GM21447 (cell line): ENCODE measurements around the gene NR2E1.

Experiments used
- ATAC-seq: cut with Tn5 transposase; IDR thresholded peaks from one replicate; pipeline ENCODE4 v1.9.1; 2021; ENCODE audit not compliant: unreplicated experiment

The NR2E1 gene

DNA sequence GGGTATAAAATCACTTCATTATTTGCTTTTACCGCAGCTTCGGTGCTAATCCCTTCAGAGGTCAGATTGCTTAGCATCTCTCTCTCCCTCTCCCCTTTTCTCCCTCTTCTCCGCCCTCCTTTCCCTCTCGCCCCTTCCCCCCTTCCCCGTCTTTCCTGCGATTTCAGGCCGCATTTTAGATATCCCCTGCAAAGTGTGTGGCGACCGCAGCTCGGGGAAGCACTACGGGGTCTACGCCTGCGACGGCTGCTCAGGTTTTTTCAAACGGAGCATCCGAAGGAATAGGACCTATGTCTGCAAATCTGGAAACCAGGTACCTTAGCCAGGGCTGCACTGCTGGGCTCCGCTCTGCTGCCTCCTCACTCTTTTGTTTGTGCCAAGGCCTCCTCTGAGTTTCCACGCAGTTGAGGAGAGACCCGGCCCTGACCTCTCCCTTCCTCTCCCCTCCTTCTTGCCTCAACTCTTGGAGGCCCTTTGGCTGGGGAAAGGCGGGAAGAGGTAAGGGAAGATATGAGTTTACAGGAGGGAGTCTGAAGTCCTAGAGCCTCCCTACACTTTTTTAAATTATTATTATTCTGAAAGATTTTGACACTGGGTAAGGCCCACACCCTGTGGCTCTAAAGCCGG is 5.6 kb downstream of the NR2E1 start:
- ATAC-seq: no peak

DNA sequence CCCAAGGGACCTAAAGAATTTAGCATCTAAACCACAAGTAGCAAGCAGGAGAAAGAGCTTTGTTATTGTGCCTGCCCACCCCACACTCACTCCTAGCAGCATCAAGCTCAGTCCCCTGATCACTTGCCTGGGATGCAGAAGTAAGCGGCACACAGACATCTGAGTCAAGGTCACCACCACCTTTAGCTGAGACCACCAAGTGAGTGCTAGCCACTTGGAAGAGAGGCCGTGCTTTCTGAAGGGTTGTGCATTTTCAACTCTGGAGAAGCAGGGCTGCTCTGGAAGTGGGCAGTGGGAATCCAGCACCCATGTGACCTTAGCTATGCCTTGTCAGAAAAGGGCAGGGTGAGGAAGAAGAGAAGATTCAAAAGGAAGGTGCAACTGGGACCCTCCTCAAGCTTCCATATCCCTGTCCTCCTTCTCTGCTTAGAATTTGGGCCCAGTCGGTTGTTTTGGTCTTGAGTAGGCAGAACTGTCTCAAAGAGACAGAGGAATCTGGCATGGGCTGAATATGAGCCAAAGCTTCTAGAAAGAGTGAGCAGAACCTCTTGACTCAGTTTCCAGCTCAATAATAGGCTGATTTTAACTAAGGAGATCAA is 6.2 kb downstream of the NR2E1 start:
- ATAC-seq: no peak

DNA sequence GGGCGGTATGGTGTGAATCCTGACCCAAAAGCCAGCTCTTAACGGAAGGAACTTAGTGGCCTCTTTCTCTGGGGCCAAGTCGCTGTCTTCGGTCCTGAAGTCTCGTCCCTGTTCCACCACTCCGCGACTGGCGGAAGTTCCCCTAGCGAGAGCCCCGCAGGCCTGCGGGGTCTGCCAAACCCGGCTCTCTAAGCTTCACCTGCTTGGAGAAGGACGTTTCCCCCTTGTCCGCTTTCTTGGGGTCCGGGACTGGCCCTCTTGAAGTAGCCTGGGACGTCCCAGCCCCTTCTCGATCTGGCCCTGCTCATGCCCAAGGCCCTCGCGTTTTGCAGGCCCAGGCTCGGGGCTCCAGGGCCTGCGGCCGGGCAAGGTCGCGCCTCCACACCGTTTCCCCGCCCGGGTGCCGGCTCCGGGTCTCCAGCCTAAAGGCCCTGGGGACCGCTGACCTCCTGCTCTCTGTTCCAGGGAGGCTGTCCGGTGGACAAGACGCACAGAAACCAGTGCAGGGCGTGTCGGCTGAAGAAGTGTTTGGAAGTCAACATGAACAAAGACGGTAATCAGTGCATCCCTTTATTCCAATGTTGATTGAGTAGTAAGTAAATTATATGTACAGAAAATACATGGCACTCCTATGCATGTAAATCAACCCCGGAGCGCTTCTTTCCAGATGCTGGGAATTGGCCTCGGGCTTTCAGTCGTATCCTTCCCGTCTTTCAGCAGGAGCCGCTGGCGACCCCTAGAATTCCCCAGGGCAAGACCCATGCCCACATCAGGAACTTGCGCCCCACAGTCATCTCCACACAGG is 8.8 kb downstream of the NR2E1 start:
- ATAC-seq: no peak

DNA sequence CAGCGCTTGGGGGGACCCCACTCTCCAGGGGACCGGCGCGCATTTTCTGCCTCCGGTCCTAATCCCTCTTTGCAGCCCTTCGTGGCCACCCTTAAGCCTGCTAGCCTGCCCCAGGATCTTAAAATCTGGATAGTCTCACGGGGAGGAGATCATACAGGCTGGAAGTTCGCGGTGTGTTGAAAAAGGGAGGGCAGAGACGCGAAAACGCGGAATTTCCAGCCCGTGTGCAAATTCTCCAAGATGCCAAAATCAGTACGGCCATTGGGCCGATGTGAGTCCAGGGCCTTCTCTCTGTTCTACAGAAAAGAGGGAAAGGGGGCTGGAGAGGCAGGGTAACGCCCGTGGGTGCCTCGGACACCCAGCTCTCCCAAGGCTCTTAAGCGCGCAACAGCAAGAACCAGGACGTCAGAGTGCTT is 9.4 kb downstream of the NR2E1 start:
- ATAC-seq: no peak

- ATAC-seq: no peak
Measured at GRCh38 chr6:108175592-108176279, 9.9 kb downstream of the NR2E1 start.

DNA sequence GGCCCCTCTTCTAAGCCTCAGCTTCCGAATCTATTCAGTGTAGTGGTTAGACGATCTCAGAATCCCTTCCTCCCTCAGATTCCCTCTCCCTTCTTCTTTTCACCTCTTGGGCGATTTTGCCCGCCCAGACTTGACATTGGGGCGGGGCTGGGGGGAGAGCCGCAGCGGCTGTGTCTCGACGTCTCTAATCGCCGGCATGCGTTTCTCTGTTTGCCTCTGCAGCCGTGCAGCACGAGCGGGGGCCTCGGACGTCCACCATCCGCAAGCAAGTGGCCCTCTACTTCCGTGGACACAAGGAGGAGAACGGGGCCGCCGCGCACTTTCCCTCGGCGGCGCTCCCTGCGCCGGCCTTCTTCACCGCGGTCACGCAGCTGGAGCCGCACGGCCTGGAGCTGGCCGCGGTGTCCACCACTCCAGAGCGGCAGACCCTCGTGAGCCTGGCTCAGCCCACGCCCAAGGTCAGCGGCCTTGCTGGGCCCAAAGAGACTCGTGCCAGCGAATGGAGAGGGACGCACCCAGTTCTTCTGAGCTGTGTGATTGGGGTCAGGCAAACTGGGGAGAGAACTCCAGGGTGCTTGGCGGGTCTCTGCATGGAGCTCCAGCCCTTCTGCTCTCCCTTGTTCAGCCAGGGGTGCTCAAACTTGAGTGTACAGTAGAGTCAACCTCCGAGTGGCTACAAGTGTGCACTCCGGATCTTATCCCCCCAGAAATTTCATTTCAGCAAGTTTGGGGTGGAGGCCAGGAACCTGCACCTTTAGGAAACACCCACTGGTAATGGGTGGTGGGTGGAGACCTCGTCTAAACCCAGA is 10.7 kb downstream of the NR2E1 start:
- no peak for ATAC-seq

DNA sequence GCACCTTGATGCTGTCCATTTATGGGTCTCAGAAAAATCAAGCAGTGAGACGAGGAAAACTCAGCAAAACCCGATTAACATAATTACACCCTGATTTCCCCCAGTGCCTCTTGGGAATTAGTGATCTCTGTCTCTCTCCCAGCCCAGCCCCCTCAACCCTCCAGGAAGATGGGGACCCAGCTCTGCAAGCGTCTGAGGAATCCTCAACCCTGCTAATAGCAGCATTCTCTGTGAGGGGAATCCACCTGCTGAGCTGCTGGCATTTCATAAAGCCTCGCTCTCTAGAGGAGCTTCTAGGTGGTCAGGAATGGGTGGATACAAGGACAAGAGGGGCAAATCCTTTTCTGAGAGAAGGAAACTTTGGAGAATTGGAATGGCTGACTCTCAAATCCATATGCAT is 13.9 kb downstream of the NR2E1 start:
- no peak for ATAC-seq

DNA sequence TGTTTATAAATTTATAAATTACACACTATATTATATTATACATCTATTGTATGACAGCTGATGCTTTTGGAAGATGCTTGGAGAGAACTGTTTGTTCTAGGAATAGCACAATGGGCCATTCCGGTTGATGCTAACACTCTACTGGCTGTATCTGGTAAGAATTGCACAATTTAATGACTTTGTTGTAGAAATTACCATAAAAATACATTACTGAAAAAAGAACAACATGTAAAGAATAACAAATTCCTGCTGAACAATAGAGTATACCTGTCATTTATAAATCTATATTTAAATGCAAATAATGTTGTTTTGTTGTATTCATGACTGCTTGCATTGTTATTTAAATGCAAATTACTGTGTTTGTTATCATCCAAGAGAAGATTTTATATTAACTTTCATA is 14.4 kb downstream of the NR2E1 start:
- ATAC-seq: no peak

DNA sequence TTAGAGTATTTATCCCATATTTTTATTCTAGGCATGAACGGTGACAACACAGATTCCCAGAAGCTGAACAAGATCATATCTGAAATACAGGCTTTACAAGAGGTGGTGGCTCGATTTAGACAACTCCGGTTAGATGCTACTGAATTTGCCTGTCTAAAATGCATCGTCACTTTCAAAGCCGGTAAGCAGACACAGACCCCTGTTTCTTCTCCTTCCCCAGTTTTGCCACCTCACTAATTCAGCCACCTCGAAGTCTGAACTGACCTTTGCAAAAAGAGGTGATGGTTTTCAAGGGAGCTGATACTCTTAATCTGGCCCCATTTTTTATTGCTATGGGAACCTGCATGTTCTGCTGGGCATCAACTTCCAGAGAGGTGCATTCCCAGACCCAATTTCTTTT is 15.0 kb downstream of the NR2E1 start:
- ATAC-seq: no peak

DNA sequence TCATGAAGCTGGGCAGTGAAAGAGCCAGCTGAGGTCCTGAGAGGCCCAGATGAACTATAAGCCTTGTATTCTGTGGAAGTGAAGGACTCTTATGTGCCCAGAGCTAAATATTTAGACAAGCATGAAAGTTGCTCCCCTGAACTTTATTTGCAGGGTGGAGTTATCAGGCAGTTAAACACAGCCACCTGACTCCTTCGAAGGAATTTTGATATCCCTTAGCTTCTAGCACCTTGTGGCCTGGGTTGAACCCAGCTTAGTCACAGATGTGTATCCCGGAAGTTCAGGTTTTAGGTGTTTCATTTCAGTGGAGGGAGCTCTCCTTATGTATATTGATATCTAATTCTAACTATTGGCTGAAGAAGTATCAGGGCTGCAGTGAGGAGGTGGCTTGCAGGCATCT is 20.4 kb downstream of the NR2E1 start:
- no peak for ATAC-seq

GRCh38 chr6:108187519-108187918 is 21.7 kb downstream of the NR2E1 start:
- ATAC-seq: no peak

GRCh38 chr6:108193131-108193530 is 27.3 kb downstream of the NR2E1 start:
- ATAC-seq: no peak

- no peak for ATAC-seq
Measured at GRCh38 chr6:108193835-108194234, 28.0 kb downstream of the NR2E1 start.

DNA sequence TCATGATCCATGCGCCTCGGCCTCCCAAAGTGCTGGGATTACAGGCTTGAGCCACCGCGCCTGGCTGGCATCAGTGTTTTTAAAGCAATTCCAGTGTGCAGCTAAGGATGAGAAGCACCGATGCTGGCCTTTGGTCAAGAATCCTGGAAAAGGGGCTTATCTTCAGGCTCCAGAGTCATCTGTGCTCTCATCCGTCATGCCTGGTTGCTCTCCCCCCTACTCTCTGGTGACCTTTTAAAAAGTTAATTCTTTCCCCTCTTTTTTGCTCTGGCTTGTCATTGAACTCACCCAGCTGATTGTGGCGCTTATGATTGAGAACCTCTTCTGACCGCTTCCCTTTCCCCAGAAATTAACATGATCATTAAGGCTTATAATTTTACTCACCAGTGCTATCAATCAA is 28.7 kb downstream of the NR2E1 start:
- no peak for ATAC-seq

DNA sequence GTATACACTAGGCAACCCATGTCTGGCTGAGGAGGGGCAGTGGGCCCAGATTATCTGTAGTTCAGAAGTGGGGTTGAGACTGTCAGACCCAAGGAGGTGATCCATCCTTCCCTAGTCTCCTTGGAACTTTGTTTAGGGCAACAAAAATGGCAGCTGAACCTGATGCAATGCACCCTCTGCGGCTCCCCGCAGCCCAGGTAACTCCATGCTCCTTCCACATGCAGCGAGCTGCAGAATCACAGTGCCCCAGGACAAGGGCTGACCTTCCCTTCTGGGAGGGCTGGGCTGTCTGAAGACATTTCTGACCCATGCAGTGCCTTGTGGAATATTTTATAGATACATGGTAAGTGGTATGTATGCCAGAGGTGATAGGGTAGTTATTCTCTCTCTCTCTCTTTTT is 29.4 kb downstream of the NR2E1 start:
- ATAC-seq: no peak

- no peak for ATAC-seq
Measured at GRCh38 chr6:108198761-108199498, 33.1 kb downstream of the NR2E1 start.

DNA sequence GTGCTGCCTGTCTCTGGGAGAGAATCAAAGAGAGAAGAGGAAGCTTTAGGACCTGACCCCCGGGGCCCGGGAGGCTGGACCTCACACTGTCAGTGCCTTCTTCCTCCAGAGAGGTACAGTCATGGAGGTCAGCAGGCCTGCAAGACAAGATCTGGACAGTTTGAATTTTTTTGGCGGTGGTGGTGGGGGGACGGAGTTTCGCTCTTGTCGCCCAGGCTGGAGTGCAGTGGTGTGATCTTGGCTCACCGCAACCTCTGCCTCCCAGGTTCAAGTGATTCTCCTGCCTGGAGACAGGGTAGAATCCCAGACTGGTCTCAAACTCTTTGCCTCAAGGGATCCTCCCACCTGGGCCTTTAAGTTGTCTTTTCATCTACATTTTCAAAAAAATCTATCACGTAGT is 34.4 kb downstream of the NR2E1 start:
- ATAC-seq: no peak

GRCh38 chr6:108200631-108201030 is 34.8 kb downstream of the NR2E1 start:
- ATAC-seq: no peak

- ATAC-seq: no peak
Measured at GRCh38 chr6:108203189-108204112, 37.6 kb downstream of the NR2E1 start.
